LoVo (cell line): ENCODE measurements around the gene DECR2.
"Not testable (repeated sequence)": the region's sequence is repeated elsewhere in the genome, so short reads cannot be mapped to it uniquely, and the experiment has no call there.

Experiments
- DNase-seq: peaks from one replicate; pipeline ENCODE4 v3.0.0-alpha.2; 2016; ENCODE audit warnings: low spot score

Gene DECR2

DNA sequence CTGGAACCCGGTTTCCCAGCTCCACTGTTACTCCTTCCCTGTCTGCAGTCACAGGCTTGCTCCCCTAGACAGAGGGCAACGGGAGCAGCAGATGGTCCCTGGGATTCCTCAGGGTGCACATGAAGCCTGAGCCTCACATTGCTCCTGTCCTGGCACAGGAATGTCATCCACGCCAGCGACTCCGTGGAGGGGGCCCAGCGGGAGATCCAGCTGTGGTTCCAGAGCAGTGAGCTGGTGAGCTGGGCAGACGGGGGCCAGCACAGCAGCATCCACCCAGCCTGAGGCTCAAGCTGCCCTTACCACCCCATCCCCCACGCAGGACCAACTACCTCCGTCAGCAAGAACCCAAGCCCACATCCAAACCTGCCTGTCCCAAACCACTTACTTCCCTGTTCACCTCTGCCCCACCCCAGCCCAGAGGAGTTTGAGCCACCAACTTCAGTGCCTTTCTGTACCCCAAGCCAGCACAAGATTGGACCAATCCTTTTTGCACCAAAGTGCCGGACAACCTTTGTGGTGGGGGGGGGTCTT lies 1.6 kb upstream of the DECR2 start:
- DNase-seq: no peak

- no peak for DNase-seq
Measured at GRCh38 chr16:404971-405486, 3.3 kb downstream of the DECR2 start.

DNA sequence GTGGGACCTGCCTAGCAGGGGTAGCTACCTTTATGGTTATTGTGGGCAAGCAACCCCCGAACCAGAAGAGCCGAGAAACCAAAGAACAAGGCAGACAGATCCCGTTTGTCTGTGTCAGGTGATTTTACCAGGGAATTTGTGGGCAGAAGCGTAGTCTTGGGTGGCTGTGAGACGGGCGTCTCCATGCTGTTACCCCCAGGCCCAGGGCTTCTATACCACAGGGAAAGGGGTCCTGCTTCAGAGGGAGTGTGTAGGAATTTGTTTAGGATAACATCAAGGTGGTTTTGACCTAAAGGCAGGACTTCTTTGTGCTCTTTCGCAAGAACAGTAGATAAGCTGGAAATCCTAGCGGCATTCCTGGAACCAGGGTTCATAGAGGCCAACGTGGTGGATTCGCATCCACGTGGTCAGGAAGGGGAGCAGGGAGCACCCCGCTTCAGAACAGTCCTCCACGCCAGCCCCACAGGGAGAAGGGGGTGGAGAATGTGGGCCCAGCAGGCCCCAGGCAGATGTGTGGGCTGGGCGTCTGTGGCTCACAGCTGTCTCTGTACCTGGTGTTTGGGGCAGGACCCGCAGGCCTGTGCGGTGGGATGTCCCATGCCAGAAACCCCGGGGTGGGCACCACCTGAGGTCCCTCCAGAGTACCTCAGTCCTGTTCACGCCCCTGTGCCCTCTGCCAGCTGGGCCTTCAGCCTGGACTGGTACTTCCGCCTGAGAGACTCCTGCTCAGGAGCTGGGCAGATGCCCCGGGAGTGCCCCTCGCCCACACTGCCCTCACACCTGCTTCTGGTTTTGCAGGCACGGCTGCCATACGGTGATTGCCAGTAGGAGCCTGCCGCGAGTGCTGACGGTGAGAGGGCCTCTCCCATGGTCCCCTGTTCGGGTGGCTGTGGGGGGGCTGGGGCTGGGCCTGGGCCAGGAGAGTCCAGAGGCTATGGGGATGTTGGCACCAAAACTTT lies 4.1 kb downstream of the DECR2 start:
- no peak for DNase-seq

- DNase-seq: no peak
Measured at GRCh38 chr16:407253-407652, 5.6 kb downstream of the DECR2 start.

DNA sequence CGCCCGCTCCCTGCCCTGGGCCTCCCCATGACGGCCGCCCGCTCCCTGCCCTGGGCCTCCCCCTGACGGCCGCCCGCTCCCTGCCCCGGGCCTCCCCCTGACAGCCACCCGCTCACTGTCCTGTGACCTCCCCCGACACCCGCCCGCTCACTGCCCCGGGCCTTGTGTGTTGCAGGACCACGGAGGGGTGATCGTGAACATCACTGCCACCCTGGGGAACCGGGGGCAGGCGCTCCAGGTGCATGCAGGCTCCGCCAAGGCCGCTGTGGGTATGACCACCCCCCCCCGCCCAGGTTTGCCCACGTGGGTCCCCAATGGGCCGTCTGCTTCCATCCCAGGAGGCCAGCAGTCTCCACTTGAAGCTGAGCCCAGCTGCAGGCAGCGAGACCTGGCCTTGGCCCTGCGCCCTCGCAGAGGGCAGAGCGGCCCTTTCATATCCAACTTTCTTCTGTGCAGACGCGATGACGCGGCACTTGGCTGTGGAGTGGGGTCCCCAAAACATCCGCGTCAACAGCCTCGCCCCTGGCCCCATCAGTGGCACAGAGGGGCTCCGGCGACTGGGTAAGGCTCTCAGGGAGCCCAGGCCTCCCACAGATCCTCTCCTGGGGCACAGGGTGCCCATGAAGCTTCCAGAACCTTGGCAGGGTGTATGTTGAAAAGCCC lies 9.0 kb downstream of the DECR2 start:
- no peak for DNase-seq

DNA sequence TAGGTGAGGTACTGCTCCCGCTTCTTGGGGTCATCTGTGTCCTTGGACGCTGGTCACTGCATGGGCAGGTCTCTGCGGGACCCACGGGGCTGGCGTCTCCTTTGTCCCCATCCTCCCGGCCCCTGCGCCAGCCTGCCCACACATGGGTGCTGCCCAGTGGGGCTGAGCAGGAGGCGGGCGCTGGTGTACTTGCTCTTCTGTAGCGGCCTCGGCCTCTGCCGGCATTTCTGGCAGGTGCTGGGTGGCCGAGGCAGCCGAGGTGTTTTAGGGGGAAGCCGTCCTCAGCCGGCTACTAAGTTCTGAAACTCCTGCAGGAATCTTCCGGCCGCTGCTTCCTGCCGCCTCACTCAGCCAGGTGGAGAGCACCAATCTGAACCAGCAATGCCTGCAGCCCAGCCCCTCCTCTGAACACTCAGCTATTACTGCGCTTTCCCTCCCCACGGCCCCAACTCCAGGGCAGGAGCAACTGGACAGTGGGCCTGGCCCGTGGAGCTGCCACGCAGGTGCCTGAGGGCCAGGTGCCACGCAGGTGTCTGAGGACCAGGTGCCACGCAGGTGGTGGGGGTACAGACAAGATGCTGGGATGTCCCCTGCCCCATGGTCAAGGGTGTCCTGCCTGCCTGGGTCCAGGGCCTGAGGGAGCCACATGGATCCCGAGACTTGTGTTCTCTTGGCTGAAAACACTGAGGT lies 10.0 kb downstream of the DECR2 start:
- no peak for DNase-seq

- no peak for DNase-seq
Measured at GRCh38 chr16:414395-415169, 12.9 kb downstream of the DECR2 start.

GRCh38 chr16:415170-415498 lies 13.4 kb downstream of the DECR2 start:
- not testable (repeated sequence) for DNase-seq

DNA sequence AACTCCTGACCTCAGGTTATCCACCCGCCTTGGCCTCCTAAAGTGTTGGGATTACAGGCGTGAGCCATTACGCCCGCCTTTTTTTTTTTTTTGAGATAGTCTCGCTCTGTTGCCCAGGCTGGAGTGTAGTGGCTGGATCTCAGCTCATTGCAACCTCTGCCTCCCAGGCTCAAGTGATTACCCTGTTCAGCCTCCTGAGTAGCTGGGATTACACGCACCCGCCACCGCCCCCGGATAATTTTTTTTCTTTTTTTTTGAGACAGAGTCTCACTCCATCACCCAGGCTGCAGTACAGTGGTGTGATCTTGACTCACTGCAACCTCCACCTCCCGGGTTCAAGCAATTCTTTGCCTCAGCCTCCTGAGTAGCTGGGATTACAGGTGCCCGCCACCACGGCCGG lies 20.5 kb downstream of the DECR2 start:
- DNase-seq: not testable (repeated sequence)

DNA sequence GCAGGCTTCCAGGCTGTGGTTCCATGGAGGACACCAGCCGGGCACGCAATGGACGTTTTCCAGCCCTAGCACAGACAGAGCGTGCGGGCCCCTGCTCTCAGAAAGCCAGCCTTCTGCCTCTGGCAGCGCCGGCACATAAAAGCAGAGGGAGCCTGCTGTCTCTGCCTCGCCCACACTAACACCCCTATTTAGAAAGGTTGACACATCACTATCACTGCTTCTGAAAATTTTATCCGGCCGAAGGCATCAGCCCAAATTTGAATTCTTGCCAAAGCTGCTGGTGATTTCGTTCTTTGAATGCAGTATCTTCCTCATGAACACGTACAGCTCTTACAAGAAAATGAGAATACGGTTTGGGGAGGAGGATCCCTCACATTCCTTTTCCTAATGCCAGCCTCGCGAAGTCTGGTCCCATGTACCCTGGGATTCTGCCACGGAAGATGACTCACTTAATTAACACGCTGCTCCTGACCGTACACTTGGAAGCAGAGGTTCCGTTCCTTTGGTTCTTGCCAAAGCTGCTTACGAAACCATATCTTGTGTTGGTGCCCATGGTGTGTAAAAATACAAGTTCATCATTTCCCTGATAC lies 22.4 kb downstream of the DECR2 start:
- DNase-seq: peak; percentile 74

GRCh38 chr16:424623-425081 lies 23.0 kb downstream of the DECR2 start:
- DNase-seq: peak; percentile 10

DNA sequence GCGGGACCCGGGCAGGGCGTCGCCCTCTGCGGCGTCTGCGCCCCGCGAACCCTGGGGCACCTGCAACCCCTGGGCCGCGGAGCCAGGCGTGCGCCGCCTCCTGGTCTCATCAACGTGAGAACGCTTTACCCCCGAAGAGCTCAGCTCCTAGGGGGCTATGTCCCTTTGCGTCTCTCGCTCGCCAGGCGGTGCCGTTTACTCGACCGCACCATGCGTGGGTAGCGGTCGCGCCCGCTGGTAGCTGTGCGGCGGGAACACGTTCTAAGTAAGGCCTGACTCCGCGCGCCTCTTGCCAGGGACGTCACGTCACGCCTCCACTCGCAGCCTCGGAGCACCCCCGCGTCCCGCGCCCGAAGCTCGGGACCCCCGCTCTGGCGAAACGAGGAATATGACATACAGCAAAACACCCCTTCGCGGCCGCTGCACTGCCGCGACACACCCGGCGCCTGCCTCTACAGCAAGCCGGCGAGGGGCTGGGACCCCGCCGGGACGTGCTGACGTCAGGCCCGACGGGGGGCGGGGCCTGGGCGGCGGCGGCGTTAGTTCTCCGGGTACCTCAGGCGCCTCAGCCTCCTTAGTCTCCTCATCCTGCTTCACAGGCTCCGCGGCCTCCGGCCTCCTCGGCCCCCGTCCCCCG lies 23.5 kb downstream of the DECR2 start, which contains the start of gene RAB11FIP3:
TSS of gene RAB11FIP3 (plus strand) at position 568 of the 637 bp plus-strand sequence. CDS start 358 bp downstream, outside the sequence.
- peak; percentile 87 for DNase-seq

DNA sequence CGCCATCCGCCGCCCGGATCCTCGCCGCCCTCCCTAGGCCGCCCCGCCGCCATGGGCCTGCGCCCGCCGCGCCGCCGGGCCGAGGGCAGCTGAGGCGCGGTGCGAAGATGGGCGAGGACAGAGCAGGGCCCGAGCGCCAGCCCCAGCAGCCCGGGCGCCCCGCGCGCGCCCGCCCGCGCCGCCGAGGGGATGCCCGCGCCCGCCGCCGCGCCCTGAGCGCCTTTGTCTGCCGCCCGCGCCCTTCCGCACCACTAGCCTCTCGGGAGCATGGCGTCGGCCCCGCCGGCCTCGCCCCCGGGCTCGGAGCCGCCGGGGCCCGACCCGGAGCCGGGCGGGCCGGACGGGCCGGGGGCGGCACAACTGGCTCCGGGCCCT lies 24.0 kb downstream of the DECR2 start:
- DNase-seq: no peak

- DNase-seq: no peak
Measured at GRCh38 chr16:426115-426905, 24.6 kb downstream of the DECR2 start.

DNA sequence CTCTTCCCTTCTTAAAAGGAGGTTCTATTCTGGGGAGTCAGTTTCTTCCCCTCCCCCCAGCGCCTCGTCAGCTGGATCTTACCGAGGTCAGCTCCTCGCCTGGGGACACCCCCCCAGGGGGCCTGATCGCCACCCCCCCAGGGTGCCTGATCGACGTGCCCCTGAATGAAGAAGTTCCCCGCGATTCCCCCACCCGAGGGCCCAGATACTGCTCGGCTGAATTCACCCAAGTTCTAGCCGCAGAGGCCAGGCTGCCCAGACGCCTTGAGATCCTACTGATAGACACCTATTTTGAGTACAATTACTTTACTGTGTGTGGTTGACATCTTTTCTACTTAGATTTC lies 25.2 kb downstream of the DECR2 start:
- no peak for DNase-seq

GRCh38 chr16:427250-427649 lies 25.6 kb downstream of the DECR2 start:
- DNase-seq: no peak

DNA sequence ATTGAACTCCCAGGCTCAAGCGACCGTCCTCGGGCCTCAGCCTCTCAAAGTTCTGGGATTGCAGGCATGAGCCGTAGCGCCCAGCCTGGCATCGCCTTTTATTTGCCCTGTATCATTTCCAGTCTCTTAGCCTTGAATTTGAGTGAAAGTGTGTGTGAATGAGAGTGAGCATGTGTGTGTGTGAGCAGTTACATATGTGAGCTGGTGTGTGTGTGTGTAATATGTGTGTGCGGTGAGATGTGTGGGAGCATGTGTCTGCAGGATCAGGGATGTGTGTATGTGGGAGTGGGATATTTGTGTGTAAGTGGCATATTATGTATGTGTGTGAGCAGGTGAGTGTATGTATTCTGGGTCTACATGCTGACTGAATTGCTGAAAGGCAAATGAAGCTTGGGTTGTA lies 29.2 kb downstream of the DECR2 start:
- no peak for DNase-seq

DNA sequence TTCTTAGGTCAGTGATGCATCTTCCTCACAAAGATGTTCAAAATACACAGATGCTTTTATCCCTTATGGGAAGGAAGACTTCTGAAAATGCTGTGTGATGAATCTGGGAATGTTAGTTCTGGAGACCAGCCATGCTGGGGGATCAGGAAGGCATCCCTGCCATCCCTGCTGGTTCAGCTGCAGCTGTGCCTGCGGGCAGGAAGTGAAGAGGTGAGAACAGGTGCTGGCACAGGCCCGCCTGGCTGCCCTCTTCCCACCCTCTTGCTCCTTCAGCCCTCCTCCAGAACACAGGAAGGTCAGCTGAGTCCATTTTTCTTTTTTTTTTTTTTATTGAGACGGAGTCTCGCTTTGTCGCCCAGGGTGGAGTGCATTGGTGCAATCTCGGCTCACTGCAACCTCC lies 38.9 kb downstream of the DECR2 start:
- no peak for DNase-seq

DNA sequence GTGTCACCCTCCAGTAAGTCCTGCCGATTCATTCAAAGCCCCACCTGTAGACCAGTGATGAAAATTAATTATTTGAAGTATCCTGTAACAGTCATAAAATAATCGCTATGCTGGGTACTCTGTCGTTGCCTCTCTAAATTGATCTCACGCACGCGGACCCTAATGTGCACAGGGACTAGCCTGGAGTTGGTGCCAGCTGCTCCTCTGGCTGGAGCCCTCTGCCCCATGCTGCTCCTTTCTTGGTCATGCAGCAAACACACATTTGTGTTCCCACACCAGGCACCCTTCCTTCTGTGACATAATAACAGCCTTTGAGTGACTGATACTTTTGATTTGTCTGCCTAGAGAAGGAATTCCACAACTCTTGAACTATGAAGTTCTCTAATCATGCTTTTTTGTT lies 39.8 kb downstream of the DECR2 start:
- no peak for DNase-seq

- no peak for DNase-seq
Measured at GRCh38 chr16:442976-443375, 41.3 kb downstream of the DECR2 start.
